ENCODE measurements around the gene GAB2. TPM values are rescaled to one million over a fixed set of nuclear protein-coding genes. Genes with fewer than 3 reads are reported as not detected.

Gene GAB2
- total RNA-seq, 4 donors from 2014 or later: 13.4 to 28.4 (median 19.8) TPM

GRCh38 chr11:78449866-78450265, 32.2 kb upstream of the GAB2 start:
- TF ChIP-seq POLR2AphosphoS5 (IDR thresholded peaks at IDR 0.05) (no peak), EP300 (IDR thresholded peaks at IDR 0.05) (no peak), CTCF (IDR thresholded peaks at IDR 0.05) (no peak), POLR2A (IDR thresholded peaks at IDR 0.05) (no peak)
- Histone ChIP-seq H3K27ac (no peak overlapping the region), H3K36me3 (no peaks in the 10 kb centered on the region), H3K4me1 (no peaks in the 10 kb centered on the region), H3K27me3 (no peaks in the 10 kb centered on the region), H3K9me3 (no peaks in the 10 kb centered on the region), H3K4me3 (no peak overlapping the region)
- no peak for DNase-seq (ENCODE audit: low spot score in 2 of 2)
- WGBS: 86% methylated on average over 4 of the region's 4 CpGs

GRCh38 chr11:78446210-78446609, 28.6 kb upstream of the GAB2 start:
- H3K4me1 ChIP-seq: no peaks in the 10 kb centered on the region
- TF ChIP-seq CTCF (IDR thresholded peaks at IDR 0.05) (no peak), EP300 (IDR thresholded peaks at IDR 0.05) (no peak), POLR2AphosphoS5 (IDR thresholded peaks at IDR 0.05) (no peak), POLR2A (IDR thresholded peaks at IDR 0.05) (no peak)
- H3K36me3 ChIP-seq: peaks cover 2% of the 10 kb centered on the region
- DNase-seq (ENCODE audit: low spot score in 2 of 2): no peak
- no peak overlapping the region for H3K4me3 ChIP-seq
- H3K27ac ChIP-seq: no peak overlapping the region
- no peaks in the 10 kb centered on the region for H3K9me3 ChIP-seq
- no peaks in the 10 kb centered on the region for H3K27me3 ChIP-seq

- no peaks in the 10 kb centered on the region for H3K4me1 ChIP-seq
- H3K36me3 ChIP-seq: peaks cover 2% of the 10 kb centered on the region
- no peaks in the 10 kb centered on the region for H3K9me3 ChIP-seq
- 88% methylated on average over 1 of the region's 1 CpG for WGBS
- H3K27me3 ChIP-seq: no peaks in the 10 kb centered on the region
- DNase-seq (ENCODE audit: low spot score in 2 of 2): no peak
- no peak for TF ChIP-seq EP300 (IDR thresholded peaks at IDR 0.05)
- TF ChIP-seq POLR2AphosphoS5 (IDR thresholded peaks at IDR 0.05): no peak
- TF ChIP-seq CTCF (IDR thresholded peaks at IDR 0.05): no peak
- no peak for TF ChIP-seq POLR2A (IDR thresholded peaks at IDR 0.05)
- H3K27ac ChIP-seq: no peak overlapping the region
- no peak overlapping the region for H3K4me3 ChIP-seq
These were observed 27.1 kb upstream of the GAB2 start for GRCh38 chr11:78444726-78445125.

- Histone ChIP-seq H3K36me3 (peaks cover 2% of the 10 kb centered on the region), H3K9me3 (no peaks in the 10 kb centered on the region), H3K27ac (no peak overlapping the region), H3K4me3 (no peak overlapping the region), H3K4me1 (no peaks in the 10 kb centered on the region), H3K27me3 (no peaks in the 10 kb centered on the region)
- no peak for DNase-seq (ENCODE audit: low spot score in 2 of 2)
- TF ChIP-seq CTCF (IDR thresholded peaks at IDR 0.05) (no peak), EP300 (IDR thresholded peaks at IDR 0.05) (no peak), POLR2A (IDR thresholded peaks at IDR 0.05) (no peak), POLR2AphosphoS5 (IDR thresholded peaks at IDR 0.05) (no peak)
- 79% methylated on average over 4 of the region's 4 CpGs for WGBS
These were observed 24.3 kb upstream of the GAB2 start for GRCh38 chr11:78441956-78442355.

GRCh38 chr11:78438298-78438975, 20.8 kb upstream of the GAB2 start:
- Histone ChIP-seq H3K4me1 (no peaks in the 10 kb centered on the region), H3K36me3 (peaks cover 2% of the 10 kb centered on the region), H3K27me3 (no peaks in the 10 kb centered on the region), H3K4me3 (no peak overlapping the region), H3K9me3 (no peaks in the 10 kb centered on the region), H3K27ac (no peak overlapping the region)
- WGBS: 75% methylated on average over 5 of the region's 5 CpGs
- DNase-seq (ENCODE audit: low spot score in 2 of 2): no peak
- TF ChIP-seq POLR2AphosphoS5 (IDR thresholded peaks at IDR 0.05) (no peak), EP300 (IDR thresholded peaks at IDR 0.05) (no peak)

- DNase-seq (ENCODE audit: low spot score in 2 of 2): no peak
- peaks cover 5% of the 10 kb centered on the region for H3K4me1 ChIP-seq
- H3K27ac ChIP-seq: no peak overlapping the region
- WGBS: 44% methylated on average over 1 of the region's 1 CpG
- H3K9me3 ChIP-seq: no peaks in the 10 kb centered on the region
- no peaks in the 10 kb centered on the region for H3K36me3 ChIP-seq
- H3K27me3 ChIP-seq: no peaks in the 10 kb centered on the region
- TF ChIP-seq POLR2AphosphoS5 (IDR thresholded peaks at IDR 0.05) (no peak), POLR2A (IDR thresholded peaks at IDR 0.05) (no peak), CTCF (IDR thresholded peaks at IDR 0.05) (no peak), EP300 (IDR thresholded peaks at IDR 0.05) (no peak)
- H3K4me3 ChIP-seq: no peak overlapping the region
These were observed 15.3 kb upstream of the GAB2 start for GRCh38 chr11:78432956-78433355.

All from suprapubic skin (tissue), 4 donors.